ENCODE measurements around the gene KCNA1.

Gene KCNA1

DNA sequence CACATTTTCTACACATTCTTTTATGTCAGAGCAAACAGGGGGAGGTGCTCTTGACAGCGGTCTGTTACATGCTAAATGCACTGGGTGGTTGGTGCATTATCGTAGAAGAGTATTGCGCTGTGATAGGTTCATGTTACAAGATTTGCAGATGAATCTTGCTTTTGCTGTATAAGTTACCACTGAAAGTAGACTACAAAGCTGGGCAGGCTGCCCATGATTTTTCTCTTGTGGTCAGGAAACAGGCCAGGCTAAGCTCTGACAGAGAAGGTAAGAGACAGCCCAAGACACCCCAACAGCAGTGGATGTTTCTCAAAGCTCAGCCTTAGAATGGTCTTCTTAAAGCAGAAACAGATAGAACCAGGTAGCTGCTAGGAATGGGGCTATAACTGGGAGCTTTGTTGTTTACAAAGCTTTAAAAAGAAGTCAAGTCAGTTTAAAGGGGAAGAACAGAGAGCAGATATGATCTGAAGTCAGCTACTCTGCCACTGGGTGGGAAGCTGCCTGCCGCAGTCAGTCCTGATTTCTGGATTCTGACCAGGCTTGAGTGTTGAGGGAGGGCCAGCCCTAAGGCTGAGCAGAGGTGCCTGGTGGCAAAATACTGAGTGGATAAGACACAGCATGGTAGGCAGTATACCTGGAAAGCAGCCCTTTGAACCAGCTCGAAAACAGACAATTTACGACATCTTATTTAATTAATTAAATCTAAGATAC, 9.4 kb downstream of the KCNA1 start:
- TF ChIP-seq RAD21 (IDR thresholded peaks at IDR 0.05; ENCODE audit: low read depth), result no peak
- TF ChIP-seq, protein P1, sequence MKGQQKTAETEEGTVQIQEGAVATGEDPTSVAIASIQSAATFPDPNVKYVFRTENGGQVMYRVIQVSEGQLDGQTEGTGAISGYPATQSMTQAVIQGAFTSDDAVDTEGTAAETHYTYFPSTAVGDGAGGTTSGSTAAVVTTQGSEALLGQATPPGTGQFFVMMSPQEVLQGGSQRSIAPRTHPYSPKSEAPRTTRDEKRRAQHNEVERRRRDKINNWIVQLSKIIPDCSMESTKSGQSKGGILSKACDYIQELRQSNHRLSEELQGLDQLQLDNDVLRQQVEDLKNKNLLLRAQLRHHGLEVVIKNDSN (IDR thresholded peaks at IDR 0.05), result no peak

DNA sequence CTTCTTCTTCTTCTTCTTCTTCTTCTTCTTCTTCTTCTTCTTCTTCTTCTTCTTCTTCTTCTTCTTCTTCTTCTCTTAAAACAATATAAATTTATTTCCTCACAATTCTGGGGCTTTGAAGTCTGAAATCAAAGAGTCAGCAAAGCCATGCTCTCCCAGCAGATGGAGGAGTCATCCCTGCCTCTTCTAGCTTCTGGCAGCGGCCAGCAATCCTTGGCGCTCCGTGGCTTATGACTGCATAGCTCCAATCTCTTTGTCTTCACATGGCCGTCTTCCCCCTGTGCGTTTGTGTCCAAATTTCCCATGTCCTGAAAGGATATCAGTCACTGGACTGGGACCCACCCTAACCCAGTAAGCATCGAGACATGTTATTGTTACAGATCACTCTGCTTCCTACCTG, 22.9 kb downstream of the KCNA1 start:
- TF ChIP-seq TCF12 (IDR thresholded peaks at IDR 0.05; ENCODE audit: low read depth) (no peak), EP300 (IDR thresholded peaks at IDR 0.05; ENCODE audit: borderline replicate concordance) (no peak), TAF1 (IDR thresholded peaks at IDR 0.05; ENCODE audit: low read depth) (no peak), FOXM1 (IDR thresholded peaks at IDR 0.05; ENCODE audit: borderline replicate concordance, low read depth) (no peak), CEBPB (IDR thresholded peaks at IDR 0.05) (no peak), EGR1 (IDR thresholded peaks at IDR 0.05) (no peak), RAD21 (IDR thresholded peaks at IDR 0.05; ENCODE audit: low read depth) (no peak), TEAD4 (IDR thresholded peaks at IDR 0.05) (no peak), ZBTB7A (IDR thresholded peaks at IDR 0.05; ENCODE audit: low read depth) (no peak), YY1 (IDR thresholded peaks at IDR 0.05; ENCODE audit: low read depth) (no peak)
- TF ChIP-seq, protein P1 (IDR thresholded peaks at IDR 0.05), result no peak
- TF ChIP-seq, protein P2, sequence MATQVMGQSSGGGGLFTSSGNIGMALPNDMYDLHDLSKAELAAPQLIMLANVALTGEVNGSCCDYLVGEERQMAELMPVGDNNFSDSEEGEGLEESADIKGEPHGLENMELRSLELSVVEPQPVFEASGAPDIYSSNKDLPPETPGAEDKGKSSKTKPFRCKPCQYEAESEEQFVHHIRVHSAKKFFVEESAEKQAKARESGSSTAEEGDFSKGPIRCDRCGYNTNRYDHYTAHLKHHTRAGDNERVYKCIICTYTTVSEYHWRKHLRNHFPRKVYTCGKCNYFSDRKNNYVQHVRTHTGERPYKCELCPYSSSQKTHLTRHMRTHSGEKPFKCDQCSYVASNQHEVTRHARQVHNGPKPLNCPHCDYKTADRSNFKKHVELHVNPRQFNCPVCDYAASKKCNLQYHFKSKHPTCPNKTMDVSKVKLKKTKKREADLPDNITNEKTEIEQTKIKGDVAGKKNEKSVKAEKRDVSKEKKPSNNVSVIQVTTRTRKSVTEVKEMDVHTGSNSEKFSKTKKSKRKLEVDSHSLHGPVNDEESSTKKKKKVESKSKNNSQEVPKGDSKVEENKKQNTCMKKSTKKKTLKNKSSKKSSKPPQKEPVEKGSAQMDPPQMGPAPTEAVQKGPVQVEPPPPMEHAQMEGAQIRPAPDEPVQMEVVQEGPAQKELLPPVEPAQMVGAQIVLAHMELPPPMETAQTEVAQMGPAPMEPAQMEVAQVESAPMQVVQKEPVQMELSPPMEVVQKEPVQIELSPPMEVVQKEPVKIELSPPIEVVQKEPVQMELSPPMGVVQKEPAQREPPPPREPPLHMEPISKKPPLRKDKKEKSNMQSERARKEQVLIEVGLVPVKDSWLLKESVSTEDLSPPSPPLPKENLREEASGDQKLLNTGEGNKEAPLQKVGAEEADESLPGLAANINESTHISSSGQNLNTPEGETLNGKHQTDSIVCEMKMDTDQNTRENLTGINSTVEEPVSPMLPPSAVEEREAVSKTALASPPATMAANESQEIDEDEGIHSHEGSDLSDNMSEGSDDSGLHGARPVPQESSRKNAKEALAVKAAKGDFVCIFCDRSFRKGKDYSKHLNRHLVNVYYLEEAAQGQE (IDR thresholded peaks at IDR 0.05; ENCODE audit: low read depth), result no peak
- TF ChIP-seq, protein P3, sequence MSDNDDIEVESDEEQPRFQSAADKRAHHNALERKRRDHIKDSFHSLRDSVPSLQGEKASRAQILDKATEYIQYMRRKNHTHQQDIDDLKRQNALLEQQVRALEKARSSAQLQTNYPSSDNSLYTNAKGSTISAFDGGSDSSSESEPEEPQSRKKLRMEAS (IDR thresholded peaks at IDR 0.05), result no peak

DNA sequence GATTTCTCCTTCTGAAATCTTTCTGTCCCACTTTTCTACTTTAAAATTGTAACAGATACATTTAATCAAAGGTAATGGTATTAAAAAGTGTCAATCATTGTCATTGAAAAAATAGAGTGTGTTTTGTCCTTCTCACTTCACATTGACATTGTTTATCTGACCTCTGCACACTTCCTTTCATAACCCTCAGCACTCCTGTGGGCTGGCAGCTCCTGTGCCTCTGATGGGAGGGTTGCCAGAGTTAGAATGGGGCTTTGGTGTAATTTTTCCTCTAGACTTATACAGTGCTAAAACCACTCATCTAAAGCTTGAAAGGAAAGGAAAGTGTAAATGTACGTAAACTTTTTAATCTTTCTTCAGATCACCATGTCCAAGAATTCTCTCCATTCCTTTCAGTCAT, 23.7 kb downstream of the KCNA1 start:
- no peak for TF ChIP-seq FOXM1 (IDR thresholded peaks at IDR 0.05; ENCODE audit: borderline replicate concordance, low read depth)
- no peak for TF ChIP-seq CREB1 (IDR thresholded peaks at IDR 0.05; ENCODE audit: low read depth)
- TF ChIP-seq EP300 (IDR thresholded peaks at IDR 0.05; ENCODE audit: borderline replicate concordance), result no peak
- no peak for TF ChIP-seq ZBTB7A (IDR thresholded peaks at IDR 0.05; ENCODE audit: low read depth)
- TF ChIP-seq, protein P3 (IDR thresholded peaks at IDR 0.05), result no peak
- TF ChIP-seq, protein P2 (IDR thresholded peaks at IDR 0.05; ENCODE audit: low read depth), result no peak
- TF ChIP-seq CEBPB (IDR thresholded peaks at IDR 0.05), result no peak
- TF ChIP-seq RAD21 (IDR thresholded peaks at IDR 0.05; ENCODE audit: low read depth), result no peak
- no peak for TF ChIP-seq TEAD4 (IDR thresholded peaks at IDR 0.05)
- TF ChIP-seq NFIC (IDR thresholded peaks at IDR 0.05), result no peak

DNA sequence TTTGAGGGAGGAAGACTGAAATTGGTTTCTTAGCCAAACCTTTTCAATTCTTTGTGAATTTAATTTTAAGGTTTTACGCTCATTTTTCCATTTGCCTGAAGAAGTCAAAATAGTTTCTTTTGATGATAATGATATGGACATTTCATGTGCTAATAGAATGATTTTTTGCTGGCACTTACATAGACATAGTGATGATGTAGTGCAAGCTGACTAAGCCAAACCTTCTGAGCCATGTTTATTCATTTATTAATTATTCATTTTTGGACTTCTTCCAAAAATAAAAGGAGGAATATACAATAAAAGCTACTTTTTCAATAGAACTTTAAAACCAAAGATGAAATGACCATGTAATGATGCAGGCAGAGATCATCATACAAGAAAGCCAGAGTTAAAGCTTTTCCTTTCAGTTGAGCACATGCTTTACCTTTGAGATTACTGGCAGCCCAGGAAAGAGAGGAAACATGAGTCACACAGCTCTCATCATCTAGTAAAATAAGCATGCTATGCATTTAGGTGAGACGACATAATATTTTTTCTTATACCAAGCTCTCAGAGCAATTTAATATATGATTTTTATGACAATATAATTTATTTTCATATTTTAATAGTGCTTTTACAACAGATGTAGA, 24.8 kb downstream of the KCNA1 start:
- TF ChIP-seq CREB1 (IDR thresholded peaks at IDR 0.05; ENCODE audit: low read depth), result no peak
- TF ChIP-seq RAD21 (IDR thresholded peaks at IDR 0.05; ENCODE audit: low read depth), result no peak
- no peak for TF ChIP-seq TEAD4 (IDR thresholded peaks at IDR 0.05)
- no peak for TF ChIP-seq EGR1 (IDR thresholded peaks at IDR 0.05)
- no peak for TF ChIP-seq TCF12 (IDR thresholded peaks at IDR 0.05; ENCODE audit: low read depth)
- TF ChIP-seq TAF1 (IDR thresholded peaks at IDR 0.05; ENCODE audit: low read depth), result no peak
- TF ChIP-seq NFIC (IDR thresholded peaks at IDR 0.05), result no peak
- TF ChIP-seq YY1 (IDR thresholded peaks at IDR 0.05; ENCODE audit: low read depth), result no peak

DNA sequence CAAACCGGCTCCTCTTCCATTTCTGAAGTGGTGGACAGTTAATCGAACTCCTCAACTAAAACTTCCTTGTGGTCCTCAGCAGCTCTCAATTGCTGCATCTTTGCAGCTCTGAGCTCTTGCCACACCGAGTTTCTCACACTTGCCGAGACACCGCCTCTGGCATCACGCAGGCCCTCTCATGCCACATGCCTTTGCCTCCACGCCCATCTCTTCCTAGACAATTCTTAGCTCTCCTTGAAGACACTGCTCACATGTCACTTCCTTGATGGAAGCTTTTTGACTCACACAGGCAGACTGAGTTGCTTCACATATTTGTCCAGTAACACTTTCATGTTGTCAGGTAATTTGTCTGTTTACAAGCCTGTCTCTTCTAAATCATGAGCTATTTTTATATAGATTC, 29.2 kb downstream of the KCNA1 start:
- TF ChIP-seq RAD21 (IDR thresholded peaks at IDR 0.05; ENCODE audit: low read depth) (no peak), EGR1 (IDR thresholded peaks at IDR 0.05) (no peak), CREB1 (IDR thresholded peaks at IDR 0.05; ENCODE audit: low read depth) (no peak), TCF12 (IDR thresholded peaks at IDR 0.05; ENCODE audit: low read depth) (no peak), EP300 (IDR thresholded peaks at IDR 0.05; ENCODE audit: borderline replicate concordance) (no peak), NFIC (IDR thresholded peaks at IDR 0.05) (no peak), TAF1 (IDR thresholded peaks at IDR 0.05; ENCODE audit: low read depth) (no peak), CEBPB (IDR thresholded peaks at IDR 0.05) (no peak), ZBTB7A (IDR thresholded peaks at IDR 0.05; ENCODE audit: low read depth) (no peak), FOXM1 (IDR thresholded peaks at IDR 0.05; ENCODE audit: borderline replicate concordance, low read depth) (no peak), YY1 (IDR thresholded peaks at IDR 0.05; ENCODE audit: low read depth) (no peak), TEAD4 (IDR thresholded peaks at IDR 0.05) (no peak)
- TF ChIP-seq, protein P1 (IDR thresholded peaks at IDR 0.05), result no peak
- TF ChIP-seq, protein P2 (IDR thresholded peaks at IDR 0.05; ENCODE audit: low read depth), result no peak
- TF ChIP-seq, protein P3 (IDR thresholded peaks at IDR 0.05), result no peak

Measured in Ishikawa (cell line).